ENCODE results near the gene MELK. TPM values are rescaled to one million over a fixed set of nuclear protein-coding genes. Genes with fewer than 3 reads are reported as not detected.

Gene MELK
- total RNA-seq, 1 experiment from 2014 or later, result 87.8 TPM

DNA sequence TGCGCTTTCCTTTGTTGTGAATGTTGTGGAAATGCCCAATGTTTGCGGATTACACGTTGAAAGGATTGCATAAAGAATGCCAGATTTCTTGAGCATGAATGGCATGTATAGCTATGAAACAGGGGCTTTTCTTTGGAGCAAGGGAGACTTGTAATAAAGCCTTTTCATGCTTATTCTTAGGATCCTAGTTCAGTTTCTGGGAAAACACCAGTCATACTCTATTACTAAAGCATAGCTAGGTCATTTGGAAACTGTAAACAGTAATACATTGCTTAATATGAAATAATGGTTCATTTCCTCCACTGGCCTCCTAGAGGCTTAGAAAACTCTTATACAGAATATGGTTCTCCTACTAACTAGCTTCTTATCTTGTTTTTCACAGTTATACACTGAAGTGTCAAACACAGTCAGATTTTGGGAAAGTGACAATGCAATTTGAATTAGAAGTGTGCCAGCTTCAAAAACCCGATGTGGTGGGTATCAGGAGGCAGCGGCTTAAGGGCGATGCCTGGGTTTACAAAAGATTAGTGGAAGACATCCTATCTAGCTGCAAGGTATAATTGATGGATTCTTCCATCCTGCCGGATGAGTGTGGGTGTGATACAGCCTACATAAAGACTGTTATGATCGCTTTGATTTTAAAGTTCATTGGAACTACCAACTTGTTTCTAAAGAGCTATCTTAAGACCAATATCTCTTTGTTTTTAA, 104.2 kb downstream of the MELK start:
- POLR2A ChIA-PET (ENCODE audit: low non-redundant PET), result no interaction called here
- intact Hi-C loops (cut with micrococcal nuclease; ENCODE audit: unreplicated experiment), result no loop called here
- Histone ChIP-seq H3K36me3 (ENCODE audit: insufficient read depth, low read length, poor library complexity, severe bottlenecking) (peaks cover 35% of the 10 kb centered on the region), H3K27me3 (replicated peaks; ENCODE audit: insufficient read depth, low read depth, low read length, poor library complexity) (no peaks in the 10 kb centered on the region), H3K4me1 (ENCODE audit: insufficient read depth, low read length, poor library complexity, severe bottlenecking) (peaks cover 17% of the 10 kb centered on the region), H3K9me3 (ENCODE audit: low read depth, low read length, poor library complexity, severe bottlenecking) (peaks cover 7% of the 10 kb centered on the region), H3K27ac (ENCODE audit: low read depth, low read length, poor library complexity, severe bottlenecking) (peak overlapping the region; percentile 33), H3K4me3 (ENCODE audit: low read depth, low read length, poor library complexity, severe bottlenecking) (no peak overlapping the region)
- CTCF ChIA-PET, result interaction anchor here (1.4 to 1.6 kb wide), 2 partner anchors 44 to 51 kb away, joined by 3 to 7 read pairs; no protein-coding TSS in a partner anchor
- no TSS peak for BruUV-seq (replicated peaks)
- peak; percentile 59 for DNase-seq (ENCODE audit: low spot score)
- TF ChIP-seq EZH2 (IDR thresholded peaks at IDR 0.05; ENCODE audit: borderline replicate concordance, low read depth, low read length, poor library complexity, severe bottlenecking), result no peak
- TF ChIP-seq, protein P1, sequence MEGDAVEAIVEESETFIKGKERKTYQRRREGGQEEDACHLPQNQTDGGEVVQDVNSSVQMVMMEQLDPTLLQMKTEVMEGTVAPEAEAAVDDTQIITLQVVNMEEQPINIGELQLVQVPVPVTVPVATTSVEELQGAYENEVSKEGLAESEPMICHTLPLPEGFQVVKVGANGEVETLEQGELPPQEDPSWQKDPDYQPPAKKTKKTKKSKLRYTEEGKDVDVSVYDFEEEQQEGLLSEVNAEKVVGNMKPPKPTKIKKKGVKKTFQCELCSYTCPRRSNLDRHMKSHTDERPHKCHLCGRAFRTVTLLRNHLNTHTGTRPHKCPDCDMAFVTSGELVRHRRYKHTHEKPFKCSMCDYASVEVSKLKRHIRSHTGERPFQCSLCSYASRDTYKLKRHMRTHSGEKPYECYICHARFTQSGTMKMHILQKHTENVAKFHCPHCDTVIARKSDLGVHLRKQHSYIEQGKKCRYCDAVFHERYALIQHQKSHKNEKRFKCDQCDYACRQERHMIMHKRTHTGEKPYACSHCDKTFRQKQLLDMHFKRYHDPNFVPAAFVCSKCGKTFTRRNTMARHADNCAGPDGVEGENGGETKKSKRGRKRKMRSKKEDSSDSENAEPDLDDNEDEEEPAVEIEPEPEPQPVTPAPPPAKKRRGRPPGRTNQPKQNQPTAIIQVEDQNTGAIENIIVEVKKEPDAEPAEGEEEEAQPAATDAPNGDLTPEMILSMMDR (conservative IDR thresholded peaks at IDR 0.05; ENCODE audit: low read depth, low read length), result no peak

DNA sequence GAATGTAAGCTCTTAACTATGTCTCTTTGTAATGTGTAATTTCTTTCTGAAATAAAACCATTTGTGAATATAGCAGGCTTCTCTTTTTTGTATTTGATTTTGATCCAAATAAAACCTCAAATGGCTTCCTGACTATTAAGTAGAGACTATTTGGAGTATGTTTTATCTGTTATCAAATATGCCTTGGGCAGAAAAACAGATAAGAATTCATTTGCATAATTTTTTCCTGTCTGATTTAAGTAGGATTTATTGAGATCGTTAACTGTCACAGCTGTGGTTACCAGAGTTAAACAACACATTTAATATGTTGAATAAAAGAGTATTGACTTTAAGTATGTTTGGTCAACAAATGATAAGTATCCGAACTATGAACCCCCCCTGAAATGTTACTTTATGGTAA, 104.9 kb downstream of the MELK start:
- peaks cover 17% of the 10 kb centered on the region for H3K4me1 ChIP-seq (ENCODE audit: insufficient read depth, low read length, poor library complexity, severe bottlenecking)
- no TSS peak for BruUV-seq (replicated peaks)
- no peak for TF ChIP-seq EZH2 (IDR thresholded peaks at IDR 0.05; ENCODE audit: borderline replicate concordance, low read depth, low read length, poor library complexity, severe bottlenecking)
- TF ChIP-seq, protein P1 (conservative IDR thresholded peaks at IDR 0.05; ENCODE audit: low read depth, low read length), result no peak
- DNase-seq (ENCODE audit: low spot score), result peak; percentile 28
- H3K9me3 ChIP-seq (ENCODE audit: low read depth, low read length, poor library complexity, severe bottlenecking), result peaks cover 10% of the 10 kb centered on the region
- H3K36me3 ChIP-seq (ENCODE audit: insufficient read depth, low read length, poor library complexity, severe bottlenecking), result peaks cover 32% of the 10 kb centered on the region
- ChIA-PET POLR2A (ENCODE audit: low non-redundant PET) (no interaction called here), CTCF (interaction anchor here (1.4 to 1.6 kb wide), 2 partner anchors 45 to 51 kb away, joined by 3 to 7 read pairs; no protein-coding TSS in a partner anchor)
- intact Hi-C loops (cut with micrococcal nuclease; ENCODE audit: unreplicated experiment), result no loop called here
- H3K27ac ChIP-seq (ENCODE audit: low read depth, low read length, poor library complexity, severe bottlenecking), result peak overlapping the region; percentile 33
- no peak overlapping the region for H3K4me3 ChIP-seq (ENCODE audit: low read depth, low read length, poor library complexity, severe bottlenecking)
- no peaks in the 10 kb centered on the region for H3K27me3 ChIP-seq (replicated peaks; ENCODE audit: insufficient read depth, low read depth, low read length, poor library complexity)

DNA sequence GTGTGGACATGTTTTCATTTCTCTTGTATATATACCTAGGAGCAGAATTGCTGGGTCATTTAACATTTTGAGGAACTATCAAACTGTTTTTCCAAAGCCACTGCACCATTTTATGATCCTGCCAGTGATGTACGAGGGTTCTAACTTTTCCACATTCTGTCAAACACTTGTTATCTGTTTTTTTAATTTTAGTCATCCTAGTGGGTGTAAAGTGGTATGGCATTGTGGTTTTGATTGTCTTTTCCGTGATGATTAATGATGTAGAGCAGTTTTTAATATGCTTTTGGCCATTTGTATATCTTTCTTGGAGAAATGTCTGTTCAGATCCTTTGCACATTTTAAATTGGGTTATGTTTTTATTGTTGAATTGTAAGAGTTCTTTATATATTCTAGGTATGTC, 107.0 kb downstream of the MELK start:
- no peak for DNase-seq (ENCODE audit: low spot score)
- H3K9me3 ChIP-seq (ENCODE audit: low read depth, low read length, poor library complexity, severe bottlenecking), result peaks cover 16% of the 10 kb centered on the region
- no TSS peak for BruUV-seq (replicated peaks)
- ChIA-PET CTCF (no interaction called here), POLR2A (ENCODE audit: low non-redundant PET) (no interaction called here)
- H3K4me3 ChIP-seq (ENCODE audit: low read depth, low read length, poor library complexity, severe bottlenecking), result no peak overlapping the region
- no peak overlapping the region for H3K27ac ChIP-seq (ENCODE audit: low read depth, low read length, poor library complexity, severe bottlenecking)
- peaks cover 17% of the 10 kb centered on the region for H3K4me1 ChIP-seq (ENCODE audit: insufficient read depth, low read length, poor library complexity, severe bottlenecking)
- intact Hi-C loops (cut with micrococcal nuclease; ENCODE audit: unreplicated experiment), result no loop called here
- no peaks in the 10 kb centered on the region for H3K27me3 ChIP-seq (replicated peaks; ENCODE audit: insufficient read depth, low read depth, low read length, poor library complexity)
- peaks cover 19% of the 10 kb centered on the region for H3K36me3 ChIP-seq (ENCODE audit: insufficient read depth, low read length, poor library complexity, severe bottlenecking)
- no peak for TF ChIP-seq EZH2 (IDR thresholded peaks at IDR 0.05; ENCODE audit: borderline replicate concordance, low read depth, low read length, poor library complexity, severe bottlenecking)
- TF ChIP-seq, protein P1 (conservative IDR thresholded peaks at IDR 0.05; ENCODE audit: low read depth, low read length), result no peak
